Bronchial epithelial cell (primary cell): Measurements from ENCODE around the gene LRMDA. TPM values are rescaled to one million over a fixed set of nuclear protein-coding genes. Genes with fewer than 3 reads are reported as not detected.

ENCODE experiments used
- DNase-seq: peaks from one replicate; pipeline ENCODE4 v3.0.0-alpha.2; 2010; ENCODE audit warnings: low read depth
- FAIRE-seq: peaks from 2 replicates; lab custom pipeline; 2011; peaks lifted over from hg19 to GRCh38; lab: Jason Lieb, UNC
- H3K27me3 ChIP-seq: 2 replicates; pipeline ENCODE4 v1.5.1; 2011; ENCODE audit warnings: low read length; ENCODE audit not compliant: control insufficient read depth, insufficient read depth
- H3K36me3 ChIP-seq: 2 replicates; pipeline ENCODE4 v1.5.1; 2011; ENCODE audit warnings: low read length; ENCODE audit not compliant: control insufficient read depth, insufficient read depth
- H3K4me3 ChIP-seq: 2 replicates; pipeline ENCODE4 v1.5.1; 2011; ENCODE audit warnings: mild to moderate bottlenecking, low read depth, low read length, control low read depth
- CTCF ChIP-seq: IDR thresholded peaks from 2 replicates; pipeline ENCODE4 v1.5.1; 2011; ENCODE audit warnings: mild to moderate bottlenecking, moderate library complexity, low read length, control low read depth, inconsistent platforms; ENCODE audit not compliant: insufficient read depth, severe bottlenecking
- total RNA-seq: library from RNA; depleted of rRNA; stranded (reverse); fragments of >200 nt; gene quantifications from 2 replicates; pipeline ENCODE4 v1.2.1, GENCODE V29; 2014

The LRMDA gene
- total RNA-seq, 1 donor from 2014 or later: 1.6 TPM

GRCh38 chr10:75865413-75866299 lies 434.2 kb downstream of the LRMDA start:
- Histone ChIP-seq H3K4me3 (no peak overlapping the region), H3K27me3 (no peaks in the 10 kb centered on the region), H3K36me3 (no peaks in the 10 kb centered on the region)
- DNase-seq (peak; percentile 86), FAIRE-seq (no peak)
- TF ChIP-seq CTCF: no peak

- DNase-seq: no peak
- no peak for TF ChIP-seq CTCF
- no peak for FAIRE-seq
- Histone ChIP-seq H3K4me3 (no peak overlapping the region), H3K36me3 (no peaks in the 10 kb centered on the region), H3K27me3 (no peaks in the 10 kb centered on the region)
These were observed 434.8 kb downstream of the LRMDA start for GRCh38 chr10:75866300-75866625.

- no peak for DNase-seq
- Histone ChIP-seq H3K27me3 (no peaks in the 10 kb centered on the region), H3K4me3 (no peak overlapping the region), H3K36me3 (no peaks in the 10 kb centered on the region)
- FAIRE-seq: no peak
- TF ChIP-seq CTCF: no peak
These were observed 435.3 kb downstream of the LRMDA start for GRCh38 chr10:75866731-75867130.

GRCh38 chr10:75868574-75868973 lies 437.1 kb downstream of the LRMDA start:
- H3K27me3 ChIP-seq: no peaks in the 10 kb centered on the region
- H3K36me3 ChIP-seq: no peaks in the 10 kb centered on the region
- no peak for TF ChIP-seq CTCF
- FAIRE-seq (no peak), DNase-seq (no peak)
- no peak overlapping the region for H3K4me3 ChIP-seq

GRCh38 chr10:75870039-75870645 lies 438.7 kb downstream of the LRMDA start:
- TF ChIP-seq CTCF: no peak
- H3K4me3 ChIP-seq: no peak overlapping the region
- DNase-seq: peak; percentile 64
- no peaks in the 10 kb centered on the region for H3K27me3 ChIP-seq
- FAIRE-seq: no peak
- no peaks in the 10 kb centered on the region for H3K36me3 ChIP-seq
